SH-SY5Y (cell line): ENCODE data around the gene BRAT1.

Experiments used
- GATA2 ChIP-seq: IDR thresholded peaks from 2 replicates; pipeline ENCODE4 v1.6.1; 2011; ENCODE audit warnings: mild to moderate bottlenecking, low read depth, low read length
- GATA3 ChIP-seq: IDR thresholded peaks from 2 replicates; pipeline ENCODE4 v1.6.1; 2011; ENCODE audit warnings: low read depth, mild to moderate bottlenecking, low read length, moderate library complexity

DNA sequence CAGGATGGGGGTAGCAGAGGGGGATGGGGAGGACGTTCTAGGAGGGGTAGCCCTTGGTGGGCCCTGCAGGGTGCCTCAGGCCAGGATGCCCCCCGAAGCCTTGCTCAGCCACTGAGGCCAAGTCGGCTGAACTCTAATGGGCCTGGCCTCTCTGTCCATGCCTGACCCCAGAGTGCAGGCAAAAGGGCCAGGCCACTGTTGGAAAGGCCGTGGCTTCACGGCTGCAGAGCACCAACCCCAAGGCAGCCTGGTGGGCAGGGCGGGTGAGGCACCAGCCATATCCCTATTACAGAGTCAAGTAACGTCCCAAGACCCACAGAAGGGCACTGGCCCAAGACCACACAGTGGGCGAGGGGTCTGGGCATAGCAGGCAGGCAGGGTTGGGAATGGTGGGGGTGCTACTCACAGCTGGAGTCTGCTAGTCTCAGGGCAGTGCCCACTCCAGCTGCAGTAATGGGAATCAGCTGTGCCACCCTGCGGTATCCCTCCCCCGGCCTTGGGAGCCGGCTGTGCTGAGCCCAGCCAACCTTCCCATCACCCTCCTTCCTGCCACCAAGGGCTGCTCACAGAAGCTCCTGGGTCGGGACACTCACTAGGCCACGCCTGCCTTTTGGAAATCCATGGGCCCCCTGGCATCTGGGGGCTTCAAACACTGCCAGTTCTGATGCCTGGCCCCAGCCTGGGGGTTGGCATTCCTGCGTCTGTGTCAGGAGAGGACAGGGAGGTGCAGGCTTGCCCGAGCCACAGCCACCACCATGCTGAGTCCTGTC is 39.7 kb downstream of the BRAT1 start:
- TF ChIP-seq GATA3, result no peak
- TF ChIP-seq GATA2, result no peak
